ENCODE data around the gene RAD54L2. TPM values are rescaled to one million over a fixed set of nuclear protein-coding genes. Genes with fewer than 3 reads are reported as not detected.
"Not testable (repeated sequence)": the region's sequence is repeated elsewhere in the genome, so short reads cannot be mapped to it uniquely, and the experiment has no call there.

The RAD54L2 gene
- total and polyA plus RNA-seq, 2 donors (not counting 1 experiment from before 2014, with no cell fraction given) = 5.5 to 17.2 TPM

GRCh38 chr3:51539291-51539941 is 897 bp downstream of the RAD54L2 start:
- H3K4me1 ChIP-seq (ENCODE audit: control insufficient read depth, extremely low read depth, insufficient read depth, low read length) = peaks cover 3% of the 10 kb centered on the region
- H3K79me2 ChIP-seq (ENCODE audit: control insufficient read depth, insufficient read depth, low read length) = peaks cover 41% of the 10 kb centered on the region

GRCh38 chr3:51542596-51542995 is 4.1 kb downstream of the RAD54L2 start:
- H3K9ac ChIP-seq (ENCODE audit: insufficient read depth, low read length); H3K36me3 ChIP-seq (ENCODE audit: control insufficient read depth, insufficient read depth, low read length); H3K9me3 ChIP-seq (ENCODE audit: control insufficient read depth, insufficient read depth, low read depth, low read length); H4K20me1 ChIP-seq (ENCODE audit: control insufficient read depth, extremely low read depth, insufficient read depth, low read length); H3K27me3 ChIP-seq (ENCODE audit: control insufficient read depth, insufficient read depth, low read length); DNase-seq (ENCODE audit: low read depth in 2 of 2); H3K27ac ChIP-seq (ENCODE audit: insufficient read depth, low read length); H3K4me3 ChIP-seq (replicated peaks in 1 of 4; ENCODE audit: control extremely low read depth in 1 of 4, insufficient read depth in 1 of 4, low read depth in 3 of 4, low read length in 4 of 4); H3K4me1 ChIP-seq (ENCODE audit: control insufficient read depth, extremely low read depth, insufficient read depth, low read length); H3K4me2 ChIP-seq (ENCODE audit: extremely low read depth, insufficient read depth, low read length); H2AFZ ChIP-seq (ENCODE audit: low read length): not testable (repeated sequence)
- peaks cover 46% of the 10 kb centered on the region for H3K79me2 ChIP-seq (ENCODE audit: control insufficient read depth, insufficient read depth, low read length)

More at GRCh38 chr3:51539291-51539941, 897 bp downstream of the RAD54L2 start:
- Histone ChIP-seq H3K9me3 (ENCODE audit: control insufficient read depth, insufficient read depth, low read depth, low read length) (no peaks in the 10 kb centered on the region), H2AFZ (ENCODE audit: low read length) (peak overlapping the region; percentile 20), H4K20me1 (ENCODE audit: control insufficient read depth, extremely low read depth, insufficient read depth, low read length) (no peaks in the 10 kb centered on the region), H3K4me2 (ENCODE audit: extremely low read depth, insufficient read depth, low read length) (peak overlapping the region; percentile 81), H3K4me3 (replicated peaks in 1 of 4; ENCODE audit: control extremely low read depth in 1 of 4, insufficient read depth in 1 of 4, low read depth in 3 of 4, low read length in 4 of 4) (peak overlapping the region; percentile 41 to 90 (median 76)), H3K9ac (ENCODE audit: insufficient read depth, low read length) (peak overlapping the region; percentile 78), H3K36me3 (ENCODE audit: control insufficient read depth, insufficient read depth, low read length) (peaks cover 2% of the 10 kb centered on the region), H3K27ac (ENCODE audit: insufficient read depth, low read length) (peak overlapping the region; percentile 44), H3K27me3 (ENCODE audit: control insufficient read depth, insufficient read depth, low read length) (no peaks in the 10 kb centered on the region)
- DNase-seq (ENCODE audit: low read depth in 2 of 2) = peak; percentile 31 to 86
- no peak for TF ChIP-seq CTCF (conservative IDR thresholded peaks at IDR 0.05 in 1 of 2, IDR thresholded peaks at IDR 0.05 in 1 of 2; ENCODE audit: low read depth in 1 of 2, low read length in 2 of 2)
- no peak for TF ChIP-seq EZH2 (IDR thresholded peaks at IDR 0.05; ENCODE audit: low read length, missing control alignments)

- Histone ChIP-seq H3K9ac (ENCODE audit: insufficient read depth, low read length) (no peak overlapping the region), H3K4me3 (replicated peaks in 1 of 4; ENCODE audit: control extremely low read depth in 1 of 4, insufficient read depth in 1 of 4, low read depth in 3 of 4, low read length in 4 of 4) (no peak overlapping the region), H3K4me2 (ENCODE audit: extremely low read depth, insufficient read depth, low read length) (no peak overlapping the region), H3K9me3 (ENCODE audit: control insufficient read depth, insufficient read depth, low read depth, low read length) (no peaks in the 10 kb centered on the region), H4K20me1 (ENCODE audit: control insufficient read depth, extremely low read depth, insufficient read depth, low read length) (no peaks in the 10 kb centered on the region), H2AFZ (ENCODE audit: low read length) (no peak overlapping the region), H3K4me1 (ENCODE audit: control insufficient read depth, extremely low read depth, insufficient read depth, low read length) (no peaks in the 10 kb centered on the region), H3K27me3 (ENCODE audit: control insufficient read depth, insufficient read depth, low read length) (no peaks in the 10 kb centered on the region), H3K36me3 (ENCODE audit: control insufficient read depth, insufficient read depth, low read length) (peaks cover 2% of the 10 kb centered on the region), H3K27ac (ENCODE audit: insufficient read depth, low read length) (no peak overlapping the region), H3K79me2 (ENCODE audit: control insufficient read depth, insufficient read depth, low read length) (peaks cover 43% of the 10 kb centered on the region)
- TF ChIP-seq CTCF (conservative IDR thresholded peaks at IDR 0.05 in 1 of 2, IDR thresholded peaks at IDR 0.05 in 1 of 2; ENCODE audit: low read depth in 1 of 2, low read length in 2 of 2) (no peak), EZH2 (IDR thresholded peaks at IDR 0.05; ENCODE audit: low read length, missing control alignments) (no peak)
- DNase-seq (ENCODE audit: low read depth in 2 of 2) = no peak
These were observed 5.7 kb downstream of the RAD54L2 start for GRCh38 chr3:51544011-51544775.
